HG02840 (cell line): ENCODE data around the gene GPRC5A.

Experiments used
- ATAC-seq: cut with Tn5 transposase; IDR thresholded peaks from one replicate; pipeline ENCODE4 v1.9.1; 2021; ENCODE audit warnings: mild to moderate bottlenecking, moderate library complexity, moderate number of reproducible peaks; ENCODE audit not compliant: unreplicated experiment, low FRiP score

Gene GPRC5A

DNA sequence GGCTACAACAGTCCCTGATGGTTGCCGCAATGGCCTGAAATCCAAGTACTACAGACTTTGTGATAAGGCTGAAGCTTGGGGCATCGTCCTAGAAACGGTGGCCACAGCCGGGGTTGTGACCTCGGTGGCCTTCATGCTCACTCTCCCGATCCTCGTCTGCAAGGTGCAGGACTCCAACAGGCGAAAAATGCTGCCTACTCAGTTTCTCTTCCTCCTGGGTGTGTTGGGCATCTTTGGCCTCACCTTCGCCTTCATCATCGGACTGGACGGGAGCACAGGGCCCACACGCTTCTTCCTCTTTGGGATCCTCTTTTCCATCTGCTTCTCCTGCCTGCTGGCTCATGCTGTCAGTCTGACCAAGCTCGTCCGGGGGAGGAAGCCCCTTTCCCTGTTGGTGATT is 16.9 kb downstream of the GPRC5A start:
- no peak for ATAC-seq

DNA sequence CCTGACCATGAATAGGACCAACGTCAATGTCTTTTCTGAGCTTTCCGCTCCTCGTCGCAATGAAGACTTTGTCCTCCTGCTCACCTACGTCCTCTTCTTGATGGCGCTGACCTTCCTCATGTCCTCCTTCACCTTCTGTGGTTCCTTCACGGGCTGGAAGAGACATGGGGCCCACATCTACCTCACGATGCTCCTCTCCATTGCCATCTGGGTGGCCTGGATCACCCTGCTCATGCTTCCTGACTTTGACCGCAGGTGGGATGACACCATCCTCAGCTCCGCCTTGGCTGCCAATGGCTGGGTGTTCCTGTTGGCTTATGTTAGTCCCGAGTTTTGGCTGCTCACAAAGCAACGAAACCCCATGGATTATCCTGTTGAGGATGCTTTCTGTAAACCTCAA is 17.3 kb downstream of the GPRC5A start:
- ATAC-seq = no peak

DNA sequence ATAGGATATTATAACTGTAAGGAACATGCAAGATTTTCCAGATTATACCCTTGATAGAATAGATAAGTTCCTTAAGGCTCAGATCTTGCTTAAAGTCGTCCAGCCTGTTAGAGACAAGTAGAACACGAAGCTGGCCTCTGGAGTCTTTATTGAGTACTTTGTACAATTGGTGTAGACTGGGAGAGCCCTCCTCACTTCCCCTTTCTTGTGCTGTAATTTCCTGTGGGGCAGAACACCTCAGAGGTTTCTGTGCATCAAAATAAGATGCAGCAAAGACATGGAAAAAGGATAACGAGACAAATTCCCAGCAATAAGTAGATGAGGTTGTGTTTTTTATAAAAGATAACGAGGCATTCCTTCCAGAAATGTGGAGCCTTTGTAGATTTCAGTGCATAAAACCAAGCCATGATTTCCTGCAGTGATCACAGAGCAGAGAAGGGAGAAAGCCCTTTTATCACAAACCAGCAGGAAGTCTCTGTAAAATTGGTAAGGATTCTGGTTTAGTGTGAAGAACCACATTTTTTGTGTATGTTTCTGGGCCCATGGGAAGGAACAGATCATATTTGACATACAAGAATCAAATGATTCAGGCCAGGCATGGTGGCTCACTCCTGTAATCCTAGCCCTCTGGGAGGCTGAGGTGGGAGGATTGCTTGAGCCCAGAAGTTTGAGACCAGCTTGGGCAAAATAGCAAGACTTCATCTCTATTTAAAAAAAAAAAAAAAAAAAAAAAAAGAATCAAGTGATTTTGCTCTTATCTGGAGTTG is 18.0 kb downstream of the GPRC5A start:
- ATAC-seq = no peak

DNA sequence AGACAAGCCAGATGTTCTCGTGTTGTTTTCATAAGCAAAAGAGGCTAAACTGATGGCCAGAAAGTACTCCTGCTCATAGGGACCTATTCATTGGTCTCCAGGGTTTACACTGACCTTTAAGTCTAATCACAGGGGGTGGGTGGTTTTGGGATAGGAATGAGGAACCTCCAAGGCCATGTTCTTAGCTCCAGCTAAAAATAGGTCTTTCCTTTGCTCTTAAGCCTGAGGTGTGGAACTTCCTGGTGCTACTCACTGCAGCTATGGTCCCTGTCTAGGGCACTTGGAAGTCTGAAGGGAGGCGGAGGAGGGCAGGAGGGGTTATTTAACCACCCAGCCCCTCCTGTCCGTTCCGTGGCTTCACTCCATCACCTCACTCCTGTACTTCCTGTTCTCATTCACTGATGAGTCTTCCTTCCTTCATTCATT is 18.6 kb downstream of the GPRC5A start:
- no peak for ATAC-seq

DNA sequence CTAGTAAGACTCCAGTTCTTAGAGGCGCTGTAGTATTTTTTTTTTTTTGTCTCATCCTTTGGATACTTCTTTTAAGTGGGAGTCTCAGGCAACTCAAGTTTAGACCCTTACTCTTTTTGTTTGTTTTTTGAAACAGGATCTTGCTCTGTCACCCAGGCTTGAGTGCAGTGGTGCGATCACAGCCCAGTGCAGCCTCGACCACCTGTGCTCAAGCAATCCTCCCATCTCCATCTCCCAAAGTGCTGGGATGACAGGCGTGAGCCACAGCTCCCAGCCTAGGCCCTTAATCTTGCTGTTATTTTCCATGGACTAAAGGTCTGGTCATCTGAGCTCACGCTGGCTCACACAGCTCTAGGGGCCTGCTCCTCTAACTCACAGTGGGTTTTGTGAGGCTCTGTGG is 21.3 kb downstream of the GPRC5A start:
- ATAC-seq = no peak

DNA sequence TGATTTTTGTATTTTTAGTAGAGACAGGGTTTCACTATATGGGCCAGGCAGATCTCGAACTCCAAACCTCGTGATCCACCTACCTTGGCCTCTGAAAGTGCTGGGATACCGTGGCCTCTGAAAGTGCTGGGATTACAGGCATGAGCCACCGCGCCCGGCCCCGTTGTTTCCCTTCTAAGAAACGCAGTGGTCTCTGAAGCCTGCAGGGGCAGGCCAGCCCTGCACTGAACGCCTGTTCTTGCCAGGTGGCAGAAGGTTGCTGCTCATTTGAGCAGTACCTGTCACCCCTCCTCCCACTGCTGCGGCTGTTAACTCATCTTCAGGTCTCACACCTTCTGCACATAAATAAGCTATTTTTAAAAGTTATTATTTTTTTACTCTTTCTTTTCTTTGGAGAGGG is 24.3 kb downstream of the GPRC5A start:
- no peak for ATAC-seq

DNA sequence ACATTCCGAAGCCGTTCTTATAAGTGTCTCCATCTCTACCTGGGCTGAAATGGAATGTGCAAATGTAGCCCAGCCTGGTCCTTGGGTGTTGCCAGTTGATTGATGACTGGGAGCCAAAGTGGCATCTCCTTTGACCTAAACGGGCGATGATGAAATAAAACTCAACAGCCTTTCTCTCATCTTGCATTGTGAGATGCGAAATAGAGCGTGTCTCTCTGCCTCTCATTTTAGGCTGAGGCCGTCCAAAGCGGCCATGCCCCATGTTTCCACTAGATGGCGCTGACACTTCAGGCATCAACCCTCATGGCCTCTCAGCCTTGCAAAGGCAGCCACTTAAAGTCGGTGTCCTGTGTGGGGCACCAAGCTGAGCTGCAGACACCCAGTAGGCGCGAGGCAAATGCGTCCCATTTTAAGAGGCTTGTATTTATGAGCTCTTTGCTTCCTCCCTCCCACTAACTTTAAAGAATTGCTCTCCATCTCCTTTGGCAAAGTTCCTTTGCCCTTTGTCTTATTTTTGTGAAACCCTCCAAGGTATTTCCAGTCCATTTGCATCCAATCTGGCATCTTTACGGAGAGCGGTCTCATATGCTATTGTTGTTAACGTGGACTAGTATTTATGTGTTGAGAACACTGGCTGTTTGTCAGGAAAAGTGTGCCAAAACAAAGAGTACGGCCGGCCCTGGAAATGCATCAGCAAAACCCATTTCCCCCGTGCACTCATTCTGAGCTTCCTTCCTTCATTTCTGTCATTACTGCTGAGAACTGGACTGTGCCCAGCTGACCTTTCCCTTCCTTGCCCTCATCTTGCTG is 25.0 kb downstream of the GPRC5A start:
- ATAC-seq = peak; percentile 88

DNA sequence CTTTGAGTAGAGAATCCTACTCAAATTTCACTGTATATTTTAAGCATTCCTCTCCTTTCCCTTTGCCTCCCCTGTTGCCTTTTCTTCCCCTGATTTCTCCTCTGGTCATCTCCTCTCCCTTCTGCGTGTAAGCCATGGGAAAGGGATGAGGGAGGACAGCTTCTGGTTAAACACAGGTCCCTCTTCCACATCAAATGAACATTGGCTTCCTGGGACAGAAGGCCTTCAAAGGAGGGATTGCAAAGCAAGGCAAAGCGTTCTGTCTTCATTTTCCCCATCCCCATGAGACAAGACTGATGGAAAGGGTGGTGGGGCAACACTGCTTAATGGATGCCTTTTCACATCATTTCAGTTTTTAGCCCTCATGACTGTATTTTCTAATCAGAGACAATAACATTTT is 26.2 kb downstream of the GPRC5A start:
- ATAC-seq = no peak

DNA sequence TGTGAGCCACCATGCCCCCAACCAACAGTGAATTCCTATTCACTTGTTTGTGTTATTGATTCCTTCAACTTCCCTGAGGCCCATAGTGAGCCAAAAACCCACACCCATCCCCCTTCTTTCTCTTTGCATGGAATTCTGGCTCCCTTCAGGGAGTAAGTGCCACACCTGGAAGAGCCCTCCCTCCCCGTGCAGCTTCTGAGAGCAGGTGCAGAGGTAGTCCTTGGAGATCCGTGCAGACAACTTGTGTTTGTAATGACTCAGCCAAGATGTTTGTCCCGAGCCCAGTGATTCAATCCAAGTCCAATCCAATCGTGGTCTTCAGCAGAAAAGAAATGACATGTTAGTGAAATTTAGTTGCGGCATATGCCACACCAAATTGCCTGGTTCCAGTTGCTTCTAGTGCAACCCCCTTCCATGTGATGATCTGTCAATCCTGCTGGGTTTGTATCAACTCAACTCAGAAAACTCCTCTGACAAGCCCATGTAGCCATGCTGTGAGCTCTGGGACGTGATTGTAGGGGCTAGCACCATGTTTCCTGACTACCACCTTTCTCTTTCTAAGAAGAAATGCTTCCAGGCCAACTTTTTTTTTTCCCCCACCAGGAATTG is 27.5 kb downstream of the GPRC5A start:
- no peak for ATAC-seq

DNA sequence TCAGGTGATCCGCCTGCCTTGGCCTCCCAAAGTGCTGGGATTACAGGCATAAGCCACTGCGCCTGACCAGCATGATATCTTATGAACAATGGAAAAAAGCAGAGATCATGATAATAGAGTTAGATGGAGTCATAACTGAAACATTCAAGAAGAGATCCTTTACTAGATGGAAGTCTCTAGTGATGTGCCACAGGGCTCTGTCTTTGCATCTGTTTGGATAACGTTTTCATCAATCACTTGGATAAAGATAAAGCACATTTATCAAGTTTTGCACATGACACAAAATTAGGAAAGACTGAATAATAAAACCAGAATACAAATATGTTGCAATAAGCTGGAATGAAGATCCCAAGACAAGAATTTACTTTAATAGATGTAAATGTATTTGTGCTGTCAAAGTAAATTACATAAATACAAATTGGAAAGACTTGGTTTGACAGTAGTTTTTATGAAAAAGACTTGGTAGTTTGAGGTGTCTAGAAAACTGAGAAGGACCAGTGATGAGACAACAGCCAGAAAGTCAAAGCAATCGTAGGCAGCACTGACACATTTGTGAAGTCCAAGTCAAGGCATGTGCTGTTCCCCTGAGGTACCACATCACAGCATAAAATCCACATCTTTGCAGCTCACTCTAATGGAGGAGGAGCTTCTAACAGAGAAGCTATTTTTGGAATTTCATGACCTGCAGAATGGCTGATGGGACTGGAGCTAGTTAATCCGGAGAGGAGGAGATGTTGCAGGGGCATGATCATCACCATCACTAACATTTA is 28.5 kb downstream of the GPRC5A start:
- no peak for ATAC-seq

DNA sequence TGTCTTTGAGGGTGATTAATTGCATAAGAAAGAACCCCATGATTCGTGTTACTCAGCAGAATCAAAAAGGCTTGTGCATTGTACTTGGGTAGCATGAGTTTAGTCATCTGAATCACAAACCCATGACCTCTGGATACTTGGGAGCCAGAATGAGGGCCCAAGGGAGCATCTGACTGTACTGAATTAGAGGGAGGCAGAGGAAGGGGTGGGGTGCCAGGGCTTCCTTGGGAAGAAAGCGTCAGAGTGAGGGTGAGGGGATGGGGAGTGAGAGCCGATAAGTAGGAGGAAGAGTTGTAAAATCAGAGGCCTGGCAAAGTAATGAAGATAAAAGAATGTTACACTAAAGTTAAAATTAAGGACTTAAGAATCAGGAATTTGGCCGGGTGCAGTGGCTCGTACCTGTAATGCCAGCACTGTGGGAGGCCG is 30.8 kb downstream of the GPRC5A start:
- no peak for ATAC-seq

DNA sequence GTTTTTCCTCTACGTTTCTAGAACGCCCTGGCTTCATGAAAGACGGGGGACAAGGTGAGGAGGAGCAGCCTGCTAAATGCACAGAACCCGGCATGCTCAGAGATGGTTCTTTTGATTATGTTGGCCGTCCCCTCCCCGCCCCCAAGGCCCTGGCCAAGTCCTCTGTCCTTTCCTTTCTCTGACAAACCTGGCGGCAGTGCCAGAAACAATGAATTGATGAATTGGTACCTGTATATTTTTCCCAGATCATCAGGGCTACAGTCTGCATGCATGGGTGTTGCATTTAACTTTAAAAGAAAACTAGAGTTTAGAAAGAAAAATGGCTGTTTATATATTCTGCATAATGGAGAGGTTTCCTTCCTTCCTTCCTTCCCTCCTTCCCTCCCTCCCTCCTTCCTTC is 31.6 kb downstream of the GPRC5A start:
- ATAC-seq = no peak

DNA sequence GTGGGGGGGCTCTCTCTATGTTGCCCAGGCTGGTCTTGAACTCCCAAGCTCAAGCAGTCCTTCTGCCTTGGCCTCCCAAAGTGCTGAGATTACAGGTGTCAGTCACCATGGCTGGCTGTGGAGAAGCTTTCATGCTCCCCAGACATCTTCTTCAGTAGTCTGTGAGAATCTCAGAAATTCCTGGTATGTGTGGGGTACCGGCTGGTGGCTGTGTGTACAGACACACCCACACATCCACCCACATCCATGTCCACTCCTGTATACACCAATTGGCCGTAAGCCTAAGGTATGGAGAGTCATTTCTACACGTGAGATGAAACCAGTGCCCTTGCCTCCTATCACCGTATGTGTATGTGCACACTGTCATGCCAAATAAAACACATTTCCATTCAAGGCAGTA is 32.8 kb downstream of the GPRC5A start:
- no peak for ATAC-seq

DNA sequence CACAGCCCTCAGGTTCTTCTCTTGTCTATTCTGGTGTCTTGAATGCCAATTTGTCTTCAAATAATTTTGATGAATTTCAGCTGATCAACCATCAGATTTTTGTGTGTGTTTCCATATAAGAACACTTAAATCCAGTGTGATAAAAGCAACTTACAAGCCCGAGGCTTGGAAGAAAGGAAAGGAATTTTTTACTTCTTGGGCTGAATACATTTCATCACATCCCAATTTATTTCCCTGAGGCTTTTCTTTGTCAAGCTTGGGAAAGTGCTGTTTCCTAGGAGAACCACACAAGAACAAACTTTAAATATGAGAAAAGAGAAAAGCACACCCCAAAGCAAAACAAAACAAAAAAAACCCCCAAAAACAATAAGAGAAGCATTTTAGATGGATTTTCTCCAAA is 34.0 kb downstream of the GPRC5A start:
- no peak for ATAC-seq

DNA sequence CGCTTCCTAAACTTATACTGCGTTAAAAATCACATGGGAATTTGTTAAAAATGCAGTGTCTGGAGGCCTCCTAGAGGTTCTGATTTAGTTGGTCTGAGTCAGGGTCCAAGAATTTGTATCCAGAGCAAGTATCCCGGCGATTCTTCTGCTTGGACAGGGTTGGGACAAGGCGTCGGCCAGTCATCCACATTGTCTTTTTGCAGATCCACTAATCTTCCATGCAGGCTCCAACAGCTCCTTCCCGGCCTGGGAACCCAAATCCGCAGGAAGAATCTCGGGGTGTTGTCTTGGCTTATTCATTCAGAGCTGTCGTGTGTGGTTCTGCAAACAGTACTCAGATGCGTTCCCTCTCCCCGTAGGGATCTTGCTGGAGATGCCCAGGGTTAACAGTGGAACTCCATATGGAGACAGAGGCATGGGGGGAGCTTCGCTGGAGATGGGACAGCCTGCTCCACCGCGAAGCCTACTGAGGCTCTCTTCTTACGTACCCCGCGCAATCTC is 35.3 kb downstream of the GPRC5A start:
- ATAC-seq = no peak

DNA sequence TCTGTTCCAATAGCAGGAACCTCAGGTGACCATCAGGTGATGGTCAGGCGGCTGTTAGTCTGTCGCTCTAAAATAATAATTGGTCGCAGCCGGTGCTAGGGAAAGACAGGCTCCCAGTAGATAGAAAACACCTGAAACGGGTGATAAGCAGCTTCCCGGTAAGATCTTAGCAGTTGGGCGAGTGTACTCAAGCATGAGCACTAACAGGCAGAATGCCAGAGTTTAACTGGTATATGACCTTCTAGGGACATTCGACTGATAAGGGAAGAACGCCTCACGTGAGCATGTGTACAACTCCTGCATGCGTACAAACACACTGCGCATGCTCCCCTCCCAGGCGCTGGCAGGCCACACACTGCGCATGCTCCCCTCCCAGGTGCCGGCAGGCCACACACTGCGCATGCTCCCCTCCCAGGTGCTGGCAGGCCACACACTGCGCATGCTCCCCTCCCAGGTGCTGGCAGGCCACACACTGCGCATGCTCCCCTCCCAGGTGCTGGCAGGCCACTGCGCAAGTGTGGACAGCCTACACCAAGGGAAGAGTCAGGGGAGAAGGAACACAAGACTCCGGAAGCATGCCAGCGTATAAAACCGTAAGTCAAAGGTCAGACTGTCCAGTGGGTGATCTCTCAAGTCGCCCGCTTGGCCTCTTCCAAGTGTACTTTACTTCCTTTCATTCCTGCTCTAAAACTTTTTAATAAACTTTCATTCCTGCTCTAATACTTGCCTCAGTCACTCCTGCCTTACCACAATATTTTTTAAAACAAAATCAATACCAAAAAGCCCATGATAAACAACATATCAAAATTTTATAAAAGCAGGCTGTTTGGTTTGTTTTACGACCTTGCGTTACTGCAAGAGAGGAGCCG is 36.1 kb downstream of the GPRC5A start:
- ATAC-seq = no peak

DNA sequence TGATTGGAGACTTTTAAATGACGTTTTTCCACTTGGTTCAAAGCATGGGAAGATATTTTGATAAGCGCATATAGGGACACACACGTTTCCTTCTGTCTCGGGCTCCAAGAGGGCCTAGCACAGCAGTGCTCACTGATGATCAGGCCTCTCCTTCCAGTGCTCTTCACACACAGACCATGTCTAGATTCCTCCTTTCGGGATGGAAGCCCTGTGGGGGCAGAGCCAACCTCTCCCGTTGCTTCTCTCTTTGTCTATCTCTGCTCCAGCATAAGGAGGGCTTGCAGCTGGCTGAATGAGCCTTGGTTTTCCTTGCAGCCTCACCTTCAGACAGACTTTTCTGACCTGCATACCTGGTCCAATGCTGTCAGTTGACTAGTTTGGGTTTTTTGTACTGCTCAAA is 38.3 kb downstream of the GPRC5A start:
- ATAC-seq = no peak

DNA sequence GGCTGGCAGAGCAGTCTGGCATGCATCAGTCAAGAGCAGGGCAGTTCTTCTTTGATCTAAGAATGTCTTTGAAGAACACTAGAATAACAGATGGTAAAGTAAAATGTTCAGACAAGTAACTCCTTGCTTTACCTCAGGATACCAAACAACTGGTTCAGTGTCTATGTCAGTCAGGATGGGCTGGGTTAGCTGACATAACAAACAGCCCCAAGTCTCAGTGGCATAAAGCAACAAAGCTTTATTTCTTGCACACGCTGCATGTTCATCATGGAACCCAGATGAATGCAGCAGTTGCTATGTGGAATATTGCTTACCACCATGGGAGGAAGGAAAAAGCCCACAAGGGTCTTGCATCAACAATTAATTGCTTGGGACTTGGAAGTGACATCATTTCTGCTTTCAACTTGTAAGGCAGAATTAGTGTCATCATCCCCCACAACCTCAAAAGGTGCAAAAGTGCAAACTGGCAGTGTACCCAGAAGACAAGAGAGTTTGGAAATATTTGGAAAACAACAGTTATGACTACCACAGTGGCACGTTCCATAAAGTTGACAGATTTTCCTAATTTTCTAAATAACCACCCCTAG is 39.4 kb downstream of the GPRC5A start:
- ATAC-seq = no peak

DNA sequence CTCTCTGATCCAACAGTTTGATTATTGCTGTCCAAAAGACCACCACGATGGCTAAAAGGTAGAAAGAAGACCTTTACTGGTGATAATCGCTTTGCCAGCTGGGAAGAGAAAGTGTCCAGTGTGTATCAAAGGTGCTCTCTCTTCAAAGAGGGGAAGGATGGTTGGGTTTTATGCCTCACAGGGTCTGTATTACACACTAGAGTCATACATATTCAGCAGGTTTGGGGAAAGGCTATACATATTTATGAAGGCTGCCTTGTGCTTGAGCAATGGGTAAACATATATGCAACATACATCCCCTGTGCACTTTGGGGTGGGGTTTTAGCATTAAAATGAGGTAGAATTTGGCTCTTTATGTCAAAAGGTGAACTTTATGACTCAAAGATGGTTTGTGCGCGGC is 42.4 kb downstream of the GPRC5A start:
- ATAC-seq = no peak
